Left lung (tissue), 10 donors: ENCODE measurements around the gene ABTB2. TPM values are rescaled to one million over a fixed set of nuclear protein-coding genes. Genes with fewer than 3 reads are reported as not detected.

Experiments
- ATAC-seq: fragments of 200-7000 bp; cut with Tn5 transposase; one replicate; pipeline ENCODE4 v1.9.1; 2020; ENCODE audit warnings: moderate library complexity
- DNase-seq, 4 donors: peaks; one replicate each; pipeline ENCODE4 v3.0.0-alpha.2; 2013 to 2020
- H3K27ac ChIP-seq, 2 donors: fragments of 200-600 bp; sonication (generic) in 1 of 2; one replicate each; pipeline versions ENCODE4 v1.5.0 to v1.8.0; 2020 to 2021
- H3K27me3 ChIP-seq, 2 donors: fragments of 200-600 bp; sonication (generic) in 1 of 2; one replicate each; pipeline versions ENCODE4 v1.5.0 to v1.8.0; 2020 to 2021
- H3K36me3 ChIP-seq, 2 donors: fragments of 200-600 bp; sonication (generic) in 1 of 2; one replicate each; pipeline versions ENCODE4 v1.5.0 to v1.8.0; 2020 to 2021
- H3K4me1 ChIP-seq, 2 donors: fragments of 200-600 bp; one replicate each; pipeline ENCODE4 v1.8.0; 2021
- H3K4me3 ChIP-seq, 2 donors: fragments of 200-600 bp; sonication (generic) in 1 of 2; one replicate each; pipeline versions ENCODE4 v1.5.0 to v1.8.0; 2020 to 2021; ENCODE audit warnings: mild to moderate bottlenecking in 1 of 2
- H3K9me3 ChIP-seq, 2 donors: fragments of 200-600 bp; sonication (generic) in 1 of 2; one replicate each; pipeline versions ENCODE4 v1.5.0 to v1.8.0; 2020 to 2021
- CTCF ChIP-seq, 2 donors: fragments of 200-600 bp; sonication (generic) in 1 of 2; IDR thresholded peaks; one replicate each; pipeline versions ENCODE4 v1.5.0 to v1.8.0; 2021; ENCODE audit warnings: antibody characterized with exemption in 2 of 2
- intact Hi-C, 2 donors: fragments of 100-400 bp; cut with DNase I; formaldehyde crosslinking; loops; one replicate each; pipeline versions ENCODE4 v1.11.2 to v1.14.2; 2022
- polyA plus RNA-seq, 6 donors: library from polyadenylated mRNA; unstranded; fragments of 120-200 nt; gene quantifications; one replicate each; pipeline ENCODE4 v1.2.1, GENCODE V29; 2013; ENCODE audit not compliant: insufficient read length in 6 of 6
- total RNA-seq, 2 donors: library from RNA; stranded (reverse); fragmentation: NEBNext Ultra II Directional; extraction: Animal tissue kit (Norgen Biotek cat#: 25700); gene quantifications; one replicate each; pipeline ENCODE4 v1.2.1, GENCODE V29; 2021
- donor health status: DM: no; HTN: yes; CAD: no.
- donor health status: DM: no; HTN: no; CAD: no.

Gene ABTB2
- total and polyA plus RNA-seq, 8 donors = 2.4 to 6.9 (median 4.8) TPM

- ATAC-seq (no peak), DNase-seq (no peak)
- intact Hi-C loops = no loop called here
- H3K27ac ChIP-seq = no peak overlapping the region
- no peaks in the 10 kb centered on the region for H3K36me3 ChIP-seq
- peaks cover 4 to 7% of the 10 kb centered on the region in 2 donors for H3K4me1 ChIP-seq
- no peak overlapping the region for H3K4me3 ChIP-seq
- H3K27me3 ChIP-seq = no peaks in the 10 kb centered on the region
- TF ChIP-seq CTCF (IDR thresholded peaks at IDR 0.05) = no peak
- H3K9me3 ChIP-seq = no peaks in the 10 kb centered on the region
Measured at GRCh38 chr11:34242037-34242625, 115.7 kb downstream of the ABTB2 start.

- TF ChIP-seq CTCF (IDR thresholded peaks at IDR 0.05) = no peak
- H3K4me1 ChIP-seq = peaks cover 4 to 7% of the 10 kb centered on the region in 2 donors
- no peaks in the 10 kb centered on the region for H3K27me3 ChIP-seq
- no peak overlapping the region for H3K4me3 ChIP-seq
- no peak for ATAC-seq
- no peak for DNase-seq
- H3K9me3 ChIP-seq = no peaks in the 10 kb centered on the region
- H3K36me3 ChIP-seq = no peaks in the 10 kb centered on the region
- intact Hi-C loops = no loop called here
- no peak overlapping the region for H3K27ac ChIP-seq
Measured at GRCh38 chr11:34240150-34240494, 117.7 kb downstream of the ABTB2 start.

DNA sequence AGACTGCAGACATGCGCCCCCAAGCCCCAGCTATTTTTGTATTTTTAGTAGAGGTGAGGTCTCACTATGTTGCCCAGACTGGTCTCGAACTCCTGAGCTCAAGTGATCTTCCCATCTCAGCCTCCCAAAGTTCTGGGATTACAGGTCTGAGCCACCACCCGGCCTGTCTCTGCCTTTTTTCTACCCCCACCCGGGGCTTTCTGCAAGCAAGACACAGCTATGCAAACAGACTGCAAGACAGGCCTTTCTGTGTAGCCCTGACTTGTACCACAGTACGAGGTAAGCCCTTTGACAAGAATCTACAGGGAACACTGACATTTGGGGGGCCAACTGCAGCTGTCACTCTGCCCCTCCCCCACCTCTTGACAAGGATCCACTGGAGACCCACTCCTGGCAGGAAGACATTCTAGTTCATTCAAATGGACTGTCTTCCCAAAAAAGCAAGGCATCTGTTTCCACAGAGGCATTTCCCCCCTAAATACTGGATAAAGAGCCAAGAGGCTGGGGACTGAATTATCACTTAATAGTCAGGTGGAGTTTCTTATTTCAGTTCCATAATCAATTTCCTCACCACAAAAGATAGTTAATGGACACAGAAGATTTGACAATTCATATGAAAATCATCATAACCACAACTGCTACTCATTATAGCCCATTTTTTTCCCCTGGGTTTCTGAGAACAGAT is 118.2 kb downstream of the ABTB2 start:
- Histone ChIP-seq H3K27ac (no peak overlapping the region), H3K9me3 (no peaks in the 10 kb centered on the region), H3K36me3 (no peaks in the 10 kb centered on the region), H3K4me3 (no peak overlapping the region), H3K4me1 (peaks cover 3 to 7% of the 10 kb centered on the region in 2 donors), H3K27me3 (no peaks in the 10 kb centered on the region)
- DNase-seq = no peak
- no peak for TF ChIP-seq CTCF (IDR thresholded peaks at IDR 0.05)
- intact Hi-C loops = no loop called here
- no peak for ATAC-seq

DNA sequence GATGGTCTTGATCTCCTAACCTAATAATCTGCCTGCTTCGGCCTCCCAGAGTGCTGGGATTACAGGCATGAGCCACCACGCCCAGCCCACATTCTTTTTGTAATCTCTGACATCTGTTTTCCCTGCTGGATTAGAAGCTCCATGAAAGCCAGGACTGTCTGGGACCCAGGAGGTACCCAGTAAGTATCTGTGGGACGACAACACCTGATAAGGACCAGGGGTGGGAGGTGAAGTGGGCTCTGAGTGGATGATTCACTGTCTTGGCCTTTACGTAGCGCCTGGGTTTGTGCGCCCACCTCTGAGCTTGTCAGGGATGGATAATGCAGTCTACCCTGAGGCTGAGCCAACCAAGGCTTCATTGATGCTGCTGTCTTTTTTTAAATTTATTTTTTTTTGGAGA is 118.8 kb downstream of the ABTB2 start:
- H3K27ac ChIP-seq = no peak overlapping the region
- no peak for TF ChIP-seq CTCF (IDR thresholded peaks at IDR 0.05)
- intact Hi-C loops = no loop called here
- H3K4me3 ChIP-seq = no peak overlapping the region
- H3K27me3 ChIP-seq = no peaks in the 10 kb centered on the region
- no peaks in the 10 kb centered on the region for H3K36me3 ChIP-seq
- DNase-seq (no peak), ATAC-seq (no peak)
- no peaks in the 10 kb centered on the region for H3K9me3 ChIP-seq
- H3K4me1 ChIP-seq = peaks cover 0 to 10% of the 10 kb centered on the region in 2 donors

GRCh38 chr11:34238533-34238932 is 119.3 kb downstream of the ABTB2 start:
- Histone ChIP-seq H3K27me3 (no peaks in the 10 kb centered on the region), H3K4me3 (no peak overlapping the region), H3K36me3 (no peaks in the 10 kb centered on the region), H3K27ac (no peak overlapping the region), H3K9me3 (no peaks in the 10 kb centered on the region), H3K4me1 (peaks cover 0 to 6% of the 10 kb centered on the region in 2 donors)
- TF ChIP-seq CTCF (IDR thresholded peaks at IDR 0.05) = no peak
- ATAC-seq (no peak), DNase-seq (no peak)
- intact Hi-C loops = no loop called here
